Measurements from ENCODE around the gene KANSL2.
A peak's percentile ranks its signal among the peaks of the same experiment; 100 is the strongest.
"Not testable (repeated sequence)": the region's sequence is repeated elsewhere in the genome, so short reads cannot be mapped to it uniquely, and the experiment has no call there.

The KANSL2 gene, protein sequence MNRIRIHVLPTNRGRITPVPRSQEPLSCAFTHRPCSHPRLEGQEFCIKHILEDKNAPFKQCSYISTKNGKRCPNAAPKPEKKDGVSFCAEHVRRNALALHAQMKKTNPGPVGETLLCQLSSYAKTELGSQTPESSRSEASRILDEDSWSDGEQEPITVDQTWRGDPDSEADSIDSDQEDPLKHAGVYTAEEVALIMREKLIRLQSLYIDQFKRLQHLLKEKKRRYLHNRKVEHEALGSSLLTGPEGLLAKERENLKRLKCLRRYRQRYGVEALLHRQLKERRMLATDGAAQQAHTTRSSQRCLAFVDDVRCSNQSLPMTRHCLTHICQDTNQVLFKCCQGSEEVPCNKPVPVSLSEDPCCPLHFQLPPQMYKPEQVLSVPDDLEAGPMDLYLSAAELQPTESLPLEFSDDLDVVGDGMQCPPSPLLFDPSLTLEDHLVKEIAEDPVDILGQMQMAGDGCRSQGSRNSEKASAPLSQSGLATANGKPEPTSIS
- total RNA-seq = 10.7 to 47.0 (median 30.5) reads per million in 18 experiments

DNA sequence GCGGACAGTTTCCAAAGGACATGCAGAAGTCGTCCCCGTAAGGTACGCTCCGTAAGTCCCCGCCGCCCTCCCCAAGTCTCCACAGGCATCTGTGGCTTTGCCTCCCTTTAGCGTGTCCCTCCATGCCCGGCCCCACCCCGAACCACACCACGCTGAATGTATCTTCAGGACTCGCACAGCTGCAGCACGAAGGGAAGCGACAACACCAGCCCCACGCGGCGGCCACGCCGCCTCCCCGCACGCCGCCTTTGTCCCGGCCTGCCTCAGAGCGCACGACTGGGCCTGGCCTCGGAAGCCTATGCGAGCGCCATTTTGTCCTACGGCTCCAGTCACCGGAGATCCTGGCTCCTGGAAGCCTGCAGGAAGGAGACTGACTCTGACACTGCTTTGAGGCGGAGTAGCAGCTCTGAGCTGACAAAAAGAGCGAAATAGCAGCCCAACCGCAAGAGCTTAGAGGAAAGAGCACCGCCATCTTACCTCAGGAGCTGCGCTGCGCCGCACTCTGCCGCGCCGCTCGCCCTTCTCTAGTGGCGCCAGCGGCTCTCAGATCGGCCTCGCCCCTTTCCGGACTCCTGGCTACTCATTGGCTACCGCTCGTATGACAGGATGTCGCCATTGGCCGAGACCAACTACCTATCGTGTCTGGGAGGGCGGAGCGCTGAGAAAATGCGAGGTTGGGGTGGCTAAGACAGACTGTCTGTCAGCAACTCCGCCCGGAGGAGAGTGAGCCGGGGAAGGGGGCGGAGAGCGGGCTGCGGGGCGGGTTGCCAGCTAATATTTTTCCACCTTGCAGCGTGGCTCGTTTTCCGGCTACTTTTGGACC is at the start of gene KANSL2:
Gene KANSL2 (minus strand): TSS at position 529 of the 823 bp plus-strand sequence. CDS start 606 bp downstream, outside the sequence.
- DNase-seq = peak; percentile 99

GRCh38 chr12:48728807-48729206 is 46.8 kb upstream of the KANSL2 start:
- DNase-seq = no peak

DNA sequence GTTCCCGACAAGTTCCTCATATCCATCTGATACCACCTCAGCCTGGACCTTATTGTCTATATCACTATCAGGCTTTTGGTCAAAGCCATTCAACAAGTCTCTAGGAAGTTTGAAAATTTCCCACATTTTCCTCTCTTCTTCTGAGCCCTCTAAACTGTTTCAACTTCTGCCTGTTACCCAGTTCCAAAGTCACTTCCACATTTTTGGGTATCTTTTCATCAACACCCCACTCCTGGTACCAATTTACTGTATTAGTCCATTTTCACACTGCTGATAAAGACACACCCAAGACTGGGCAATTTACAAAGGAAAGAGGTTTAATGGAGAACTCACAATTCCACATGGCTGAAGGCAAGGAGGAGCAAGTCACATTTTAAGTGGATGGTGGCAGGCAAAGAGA is 38.7 kb upstream of the KANSL2 start:
- DNase-seq = not testable (repeated sequence)

DNA sequence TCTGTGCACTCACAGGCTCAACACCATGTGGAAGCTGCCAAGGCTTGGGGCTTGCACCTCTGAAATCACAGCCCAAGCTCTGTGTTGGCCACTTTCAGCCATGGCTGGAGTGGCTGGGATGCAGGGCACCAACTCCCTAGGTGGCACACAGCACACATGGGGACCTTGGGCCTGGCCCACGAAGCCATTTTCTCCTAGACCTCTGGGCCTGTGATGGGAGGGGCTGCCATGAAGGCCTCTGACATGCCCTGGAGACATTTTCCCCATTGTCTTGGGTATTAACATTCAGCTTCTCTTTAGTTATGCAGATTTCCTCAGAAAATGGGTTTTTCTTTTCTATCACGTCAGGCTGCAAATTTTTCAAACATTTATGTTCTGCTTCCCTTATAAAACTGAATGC is 38.1 kb upstream of the KANSL2 start:
- not testable (repeated sequence) for DNase-seq

DNA sequence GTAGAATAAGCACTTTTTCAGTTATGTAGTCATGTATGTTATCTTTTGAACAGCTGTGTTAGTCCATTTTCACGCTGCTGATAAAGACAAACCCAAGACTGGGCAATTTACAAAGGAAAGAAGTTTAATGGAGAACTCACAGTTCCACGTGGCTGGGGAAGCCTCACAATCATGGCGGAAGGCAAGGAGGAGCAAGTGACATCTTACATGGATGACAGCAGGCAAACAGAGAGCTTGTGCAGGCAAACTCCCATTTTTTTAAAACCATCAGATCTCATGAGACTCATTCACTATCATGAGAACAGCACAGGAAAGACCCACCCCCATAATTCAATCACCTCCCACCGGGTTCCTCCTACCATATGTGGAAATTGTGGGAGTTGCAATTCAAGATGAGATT is 37.0 kb upstream of the KANSL2 start:
- DNase-seq = not testable (repeated sequence)

DNA sequence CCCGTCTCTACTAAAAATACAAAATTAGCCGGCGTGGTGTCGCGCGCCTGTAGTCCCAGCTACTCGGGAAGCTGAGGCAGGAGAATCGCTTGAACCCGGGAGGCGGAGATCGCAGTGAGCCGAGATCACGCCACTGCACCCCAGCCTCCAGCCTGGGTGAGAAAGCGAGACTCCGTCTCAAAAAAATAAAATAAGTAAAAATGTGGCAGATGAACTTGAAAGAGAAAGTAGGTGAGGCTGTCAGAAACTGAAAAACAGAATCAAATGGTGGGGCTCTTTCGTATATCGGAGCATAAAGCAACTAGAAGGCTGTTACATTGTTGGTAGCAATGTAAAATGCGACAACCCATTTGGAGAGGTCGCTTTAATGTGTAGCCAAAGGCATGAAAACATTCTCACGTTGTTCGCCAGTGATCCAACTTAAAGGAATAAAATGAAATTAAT is 35.2 kb upstream of the KANSL2 start:
- no peak for DNase-seq

GRCh38 chr12:48716493-48717251 is 34.6 kb upstream of the KANSL2 start, which contains the start of gene CCNT1:
TSS of gene CCNT1 (minus strand) at chr12:48716707. CDS start at chr12:48716675, 32 bp downstream.
- DNase-seq = peak; percentile 100

DNA sequence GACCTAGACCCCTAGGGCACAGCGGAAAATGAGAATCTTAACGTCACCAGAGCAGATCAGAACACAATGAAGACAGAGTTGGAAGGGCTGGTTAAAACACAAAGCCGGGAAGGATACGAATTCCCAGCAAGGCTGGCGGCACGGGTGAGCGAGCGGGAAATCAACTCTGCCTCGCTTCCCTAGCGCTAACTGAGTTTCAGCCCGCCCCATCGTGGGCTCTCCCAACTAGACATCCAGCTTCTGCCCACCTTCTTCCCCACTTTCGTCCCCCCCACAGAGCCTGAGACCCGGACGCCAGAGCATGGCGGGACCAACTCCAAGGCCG is 34.1 kb upstream of the KANSL2 start:
- no peak for DNase-seq

DNA sequence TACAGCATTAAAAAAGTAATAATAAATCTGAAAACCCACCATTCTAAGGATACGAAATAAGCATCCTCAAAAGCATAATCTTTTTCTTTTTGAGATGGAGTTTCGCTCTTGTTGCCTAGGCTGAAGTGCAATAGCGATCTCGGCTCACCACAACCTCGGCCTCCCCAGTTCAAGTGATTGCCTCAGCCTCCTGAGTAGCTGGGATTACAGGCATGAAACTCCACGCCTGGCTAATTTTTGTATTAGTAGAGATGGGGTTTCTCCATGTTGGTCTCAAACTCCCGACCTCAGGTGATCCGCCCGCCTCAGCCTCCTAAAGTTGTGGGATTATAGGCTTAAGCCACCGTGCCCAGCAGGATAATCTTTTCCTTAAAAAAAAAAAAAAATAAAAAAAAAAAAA is 30.2 kb upstream of the KANSL2 start:
- no peak for DNase-seq

- DNase-seq = not testable (repeated sequence)
Measured at GRCh38 chr12:48698822-48699221, 16.8 kb upstream of the KANSL2 start.

DNA sequence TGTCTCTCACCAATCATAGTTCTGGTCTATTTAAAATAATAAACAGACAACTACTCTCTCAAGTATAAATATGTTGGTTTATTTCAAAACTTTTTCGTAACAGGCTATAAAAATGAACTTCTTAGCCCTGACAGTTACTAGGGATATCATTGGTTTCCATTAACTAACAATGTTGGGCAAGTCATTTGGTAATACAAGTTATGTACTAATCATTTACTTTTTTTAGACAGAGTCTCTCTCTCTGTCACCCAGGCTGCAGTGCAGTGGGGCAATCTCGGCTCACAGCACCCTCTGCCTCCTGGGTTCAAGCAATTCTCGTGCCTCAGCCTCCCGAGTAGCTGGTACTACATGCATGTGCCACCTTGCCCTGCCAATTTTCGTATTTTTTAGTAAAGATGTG is 14.6 kb upstream of the KANSL2 start:
- peak in 1 of 2 donors; percentile 52 for DNase-seq

DNA sequence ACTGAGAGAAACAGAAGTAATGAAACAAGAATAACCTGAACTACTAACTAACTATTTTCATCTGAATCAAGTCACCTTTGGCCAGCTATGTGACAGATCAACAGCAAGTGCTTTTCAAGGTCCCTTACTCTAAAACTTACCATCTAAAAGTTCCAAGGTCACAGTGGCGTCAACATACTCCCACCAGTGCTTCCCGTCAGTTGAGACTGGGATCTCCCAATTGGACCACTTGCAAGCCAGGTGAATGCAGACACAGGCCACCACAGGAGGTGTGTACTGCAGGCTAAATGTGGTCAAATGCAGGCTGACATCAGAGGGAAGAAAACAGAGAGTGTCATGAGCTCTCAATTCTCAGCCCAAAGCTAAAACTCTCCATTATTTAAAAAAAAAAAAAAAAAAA is 13.8 kb upstream of the KANSL2 start:
- DNase-seq = no peak

GRCh38 chr12:48694038-48694437 is 12.0 kb upstream of the KANSL2 start:
- no peak for DNase-seq

DNA sequence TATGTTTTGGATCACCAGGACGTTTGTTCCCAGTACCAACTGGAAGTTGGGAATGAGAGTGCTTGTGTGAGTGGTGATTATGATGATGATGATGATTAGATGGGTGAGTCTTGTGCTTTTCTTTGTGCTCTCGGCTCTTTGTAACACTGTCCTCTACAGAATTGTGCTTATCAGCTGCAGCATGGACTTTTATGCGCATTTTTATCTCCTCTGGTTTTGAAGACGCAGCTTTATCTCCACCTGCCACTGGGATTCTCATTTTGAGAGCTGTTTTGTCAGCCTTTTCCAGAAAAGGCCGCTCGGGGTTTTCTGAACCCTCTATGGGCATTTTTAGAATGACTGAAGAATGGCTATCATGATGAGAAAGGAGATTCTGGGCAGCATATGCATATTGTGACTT is 11.5 kb upstream of the KANSL2 start:
- no peak for DNase-seq

- DNase-seq = peak in 1 of 2 donors; percentile 19
Measured at GRCh38 chr12:48691826-48692487, 9.9 kb upstream of the KANSL2 start.

- DNase-seq = no peak
Measured at GRCh38 chr12:48690990-48691389, 9.0 kb upstream of the KANSL2 start.

DNA sequence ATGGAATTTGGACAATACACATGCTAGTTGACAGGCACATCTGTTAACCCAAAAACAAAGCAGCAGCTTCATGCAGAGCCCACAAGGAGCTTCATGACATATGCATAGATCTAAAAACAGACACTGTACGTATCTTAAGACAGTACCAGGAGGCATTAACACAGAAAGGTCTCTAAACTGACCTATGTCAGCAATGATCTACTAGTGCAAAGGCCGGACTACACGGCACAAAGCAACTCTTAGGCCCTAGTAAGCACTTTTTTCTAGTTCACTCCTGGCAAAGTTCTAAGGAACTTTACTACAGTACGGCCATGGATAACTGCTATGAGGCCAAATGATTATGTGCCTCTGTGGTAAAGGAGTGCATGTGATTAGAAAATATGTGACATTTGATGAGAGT is 8.4 kb upstream of the KANSL2 start:
- no peak for DNase-seq

DNA sequence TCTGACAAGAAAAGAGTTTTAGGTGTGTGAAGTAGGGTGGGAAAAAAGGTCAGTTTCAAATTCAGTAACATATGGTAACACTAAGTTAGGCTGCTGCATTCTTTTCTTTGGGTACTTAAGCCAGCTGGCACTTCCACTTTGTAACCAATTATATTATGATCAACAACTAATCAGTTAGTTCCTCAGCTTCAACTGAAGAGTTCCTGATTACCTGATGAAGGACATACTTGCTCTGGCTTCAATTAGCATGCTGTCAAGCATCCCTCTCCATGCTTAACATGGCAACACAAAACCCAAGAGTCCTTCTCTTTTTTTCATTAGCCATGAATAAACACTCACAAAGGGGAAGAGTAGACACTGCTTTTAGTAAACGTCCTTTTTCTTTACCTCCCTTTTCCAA is 6.8 kb upstream of the KANSL2 start:
- no peak for DNase-seq

DNA sequence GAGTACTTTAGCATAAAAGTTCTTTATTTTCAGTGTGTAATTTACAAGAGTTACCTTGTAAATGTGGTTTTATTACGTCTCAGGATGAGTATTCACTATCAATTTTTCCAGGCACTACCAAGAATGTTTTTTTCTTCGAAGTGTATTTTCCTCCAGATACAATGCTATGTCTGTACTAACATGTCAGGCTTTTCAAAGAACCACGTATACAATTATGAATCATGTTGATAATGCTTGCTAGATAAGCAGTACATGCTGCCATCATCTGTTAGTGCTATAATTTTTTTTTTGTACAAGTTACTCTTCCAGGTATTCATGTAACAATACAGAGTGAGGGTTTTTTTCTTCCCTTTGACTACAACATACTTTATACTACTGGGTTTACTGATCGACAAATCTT is 5.6 kb upstream of the KANSL2 start:
- DNase-seq = no peak

- DNase-seq = no peak
Measured at GRCh38 chr12:48686615-48687334, 4.7 kb upstream of the KANSL2 start.

DNA sequence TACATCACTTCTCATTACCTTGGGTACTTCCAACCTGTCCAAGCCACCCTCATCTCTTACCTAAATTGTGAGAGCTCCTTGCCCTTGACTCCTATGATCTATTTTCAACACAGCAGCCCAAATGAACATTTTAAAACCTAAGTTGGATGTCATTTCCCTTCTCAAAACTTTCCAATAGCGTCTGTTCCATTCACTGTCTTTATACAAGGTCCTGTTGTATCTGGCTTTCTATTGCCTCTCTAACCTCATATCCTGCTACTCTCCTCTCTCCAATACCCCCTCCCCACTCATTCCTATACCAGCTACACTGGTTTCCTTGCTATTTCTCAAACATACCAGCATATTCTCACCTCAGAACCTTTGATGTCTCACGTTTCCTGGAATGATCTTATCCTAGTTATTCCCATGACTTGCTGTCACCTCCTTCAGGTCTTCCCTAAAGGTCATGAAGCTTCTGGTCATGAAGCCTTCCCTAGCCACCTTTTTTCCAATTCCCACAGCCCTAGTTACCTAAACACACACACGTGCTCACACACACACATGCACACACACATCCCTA is 4.1 kb upstream of the KANSL2 start:
- DNase-seq = no peak

Measured in inflammatory macrophage (primary cell).